Measurements from ENCODE around the gene GPR160.

DNA sequence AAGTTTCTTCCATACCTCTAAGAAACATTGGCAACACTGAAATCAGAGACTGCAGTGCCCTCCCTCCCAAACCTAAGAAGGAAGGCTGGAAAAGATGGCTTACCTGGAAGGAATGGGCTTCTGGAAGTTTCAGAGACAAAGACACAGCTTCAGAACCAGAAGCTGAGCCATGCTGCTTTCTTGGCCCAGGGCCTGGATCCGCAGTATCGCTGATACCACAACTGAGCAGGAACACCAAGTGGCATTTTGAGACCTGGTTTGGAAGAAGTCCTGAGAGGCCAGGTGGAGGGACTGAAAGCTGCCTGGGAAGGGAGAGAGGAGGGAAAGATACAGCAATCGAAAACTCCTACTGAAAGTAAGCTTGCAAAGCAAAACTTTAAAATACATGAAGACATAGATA lies 19.8 kb downstream of the GPR160 start:
- TF ChIP-seq CTCF (IDR thresholded peaks at IDR 0.05 in 8 of 11, conservative IDR thresholded peaks at IDR 0.05 in 3 of 11): no peak
- no peak for TF ChIP-seq POLR2AphosphoS5 (IDR thresholded peaks at IDR 0.05)
- TF ChIP-seq POLR2A (IDR thresholded peaks at IDR 0.05): no peak

Data from spleen (tissue), 7 donors.